Measurements from ENCODE around the gene ZNF20.

Gene ZNF20

DNA sequence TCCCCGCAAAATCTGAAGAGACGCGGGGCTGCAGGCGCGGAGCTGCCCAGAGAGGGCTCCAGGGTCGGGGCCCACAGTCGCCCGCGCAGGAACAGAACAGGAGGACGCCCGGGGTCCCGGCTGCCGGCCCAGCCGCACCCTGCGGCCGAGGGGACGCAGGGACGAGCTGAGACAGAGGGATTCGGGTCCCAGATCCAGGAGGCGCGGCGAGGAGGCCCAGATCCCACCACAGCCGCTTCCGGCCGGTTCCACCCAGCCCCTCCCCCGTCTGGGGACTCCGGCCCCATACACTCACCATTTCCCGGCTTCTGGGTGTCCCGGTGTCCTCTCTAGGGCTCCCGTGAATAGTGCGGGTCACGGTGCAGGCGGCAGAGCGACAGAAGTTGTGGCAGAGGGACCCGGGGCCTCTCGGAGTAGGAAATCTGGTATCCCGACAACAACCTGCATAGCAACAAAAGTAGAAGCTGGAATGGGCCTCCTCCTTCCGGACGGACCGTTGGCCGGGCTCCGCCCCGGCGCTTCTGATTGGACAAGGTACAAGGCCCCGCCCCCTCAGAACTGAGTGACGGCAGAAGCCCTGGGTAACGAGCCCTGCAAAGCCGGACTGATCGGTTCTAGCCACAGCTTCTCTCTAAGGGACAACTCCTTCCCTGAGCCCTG lies at the start of gene ZNF20:
Gene ZNF20, minus strand, starts transcription at position 466 of the 660 bp plus-strand sequence. Its CDS starts 168 bp downstream, at position 298.
- DNase-seq, result peak; percentile 95

DNA sequence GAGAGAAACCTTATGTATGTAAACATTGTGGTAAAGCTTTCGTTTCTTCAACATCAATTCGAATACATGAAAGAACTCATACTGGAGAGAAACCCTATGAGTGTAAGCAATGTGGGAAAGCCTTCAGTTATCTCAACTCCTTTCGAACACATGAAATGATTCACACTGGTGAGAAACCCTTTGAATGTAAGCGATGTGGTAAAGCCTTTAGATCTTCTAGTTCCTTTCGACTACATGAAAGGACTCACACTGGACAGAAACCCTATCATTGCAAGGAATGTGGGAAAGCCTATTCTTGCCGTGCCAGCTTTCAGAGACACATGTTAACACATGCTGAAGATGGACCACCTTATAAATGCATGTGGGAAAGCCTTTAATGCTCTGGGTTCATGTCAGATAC lies 47.5 kb upstream of the ZNF20 start:
- no peak for DNase-seq

DNA sequence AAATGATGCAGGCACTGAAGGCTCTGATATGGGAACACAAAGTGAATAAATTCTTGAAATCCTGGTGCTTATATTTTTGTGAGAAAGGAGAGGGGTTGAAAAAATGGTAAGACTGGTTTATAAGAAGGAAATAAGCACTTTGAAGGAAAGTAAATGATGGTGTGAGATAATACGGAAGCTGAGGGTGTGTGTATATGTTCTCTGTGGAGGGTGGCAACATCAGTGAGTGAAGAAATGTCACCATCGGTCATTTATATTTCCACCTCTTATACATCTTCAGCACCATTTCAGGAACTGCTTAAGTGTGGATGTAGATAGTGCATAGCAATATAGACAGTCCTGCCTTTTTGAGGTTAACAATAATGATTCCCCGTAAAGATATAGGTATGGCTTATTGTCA lies 40.2 kb upstream of the ZNF20 start:
- no peak for DNase-seq

DNA sequence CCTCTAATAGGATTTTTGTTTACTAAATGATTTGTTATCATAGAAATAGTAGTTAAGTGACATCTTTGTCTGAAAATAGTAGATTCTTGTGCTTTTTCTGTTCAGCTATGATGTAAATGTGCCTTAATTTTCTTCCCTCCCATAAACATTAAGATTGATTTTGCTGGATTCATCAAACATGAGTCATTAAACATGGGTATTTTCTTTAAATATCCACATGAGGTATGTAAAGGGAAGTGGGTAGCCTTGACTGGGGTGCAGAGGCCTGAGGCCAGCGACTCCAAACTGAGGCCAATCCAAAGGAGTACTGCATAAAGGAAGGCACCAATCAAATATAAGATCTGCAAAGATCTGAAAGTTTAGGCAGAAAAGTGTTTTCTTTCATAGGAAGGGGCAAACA lies 26.5 kb upstream of the ZNF20 start:
- DNase-seq, result no peak

DNA sequence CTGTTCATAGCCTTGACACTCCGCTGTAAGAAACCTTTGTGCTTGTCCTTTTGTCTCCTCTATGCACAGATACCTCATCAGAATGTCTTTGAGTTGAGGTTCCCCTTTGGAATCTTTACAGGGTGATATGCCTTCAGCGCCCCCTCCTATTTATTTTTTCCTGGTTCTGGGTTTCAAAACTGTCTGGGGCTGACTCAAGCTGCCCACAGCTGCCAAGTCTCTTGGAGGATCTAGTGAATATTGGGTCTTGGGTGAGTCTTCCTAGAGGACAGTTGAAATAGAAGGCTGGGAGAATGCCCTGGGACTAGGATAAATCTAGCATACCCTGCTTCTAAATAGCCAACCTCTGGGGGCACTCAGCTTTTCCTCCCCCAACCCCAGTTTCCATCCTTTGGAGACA lies 23.7 kb upstream of the ZNF20 start:
- no peak for DNase-seq

DNA sequence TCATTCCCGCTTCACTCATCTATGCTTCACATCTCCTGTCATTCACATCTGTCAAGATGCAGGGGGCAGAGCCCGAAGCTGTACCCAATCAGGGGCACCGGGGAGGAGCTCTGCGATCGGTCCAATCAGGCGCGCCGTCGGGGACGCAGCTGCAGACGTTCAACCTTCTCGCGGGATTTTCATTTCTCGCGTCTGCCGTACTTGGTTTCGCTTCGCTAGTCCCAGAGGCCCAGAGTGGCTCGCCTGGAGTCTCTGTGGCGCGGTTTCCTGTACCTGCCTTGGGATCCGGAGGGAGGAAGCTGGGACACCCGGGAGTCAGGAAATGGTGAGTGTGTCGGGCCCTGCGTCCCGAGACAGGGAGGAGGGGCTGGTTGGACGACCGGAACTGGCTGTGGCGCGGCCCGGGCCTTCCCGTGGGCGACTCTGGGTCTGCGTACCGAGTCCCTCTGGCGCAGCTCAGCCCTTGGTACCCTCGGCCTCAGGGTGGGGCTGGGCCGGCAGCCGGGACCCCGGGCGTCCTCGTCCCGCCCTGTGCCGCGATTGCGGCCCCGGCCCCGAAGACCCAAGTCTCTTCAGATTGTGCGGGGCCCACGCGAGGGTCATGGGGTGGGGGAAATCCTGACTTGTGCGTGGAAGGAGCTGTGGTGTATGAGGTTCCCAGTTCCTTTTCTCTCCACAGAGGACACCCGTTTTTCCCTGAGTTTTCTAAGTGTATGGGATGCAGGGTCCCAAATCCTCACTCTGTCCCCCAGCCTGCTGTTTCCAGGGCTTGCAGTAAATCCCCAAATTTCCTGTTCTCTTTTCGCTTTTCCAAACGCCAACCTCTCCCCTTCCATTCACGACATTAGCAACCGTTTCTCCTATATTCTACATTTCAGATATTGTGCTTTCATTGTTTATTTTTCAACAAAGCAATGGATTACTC lies 23.0 kb upstream of the ZNF20 start, which contains the start of gene ZNF136:
Gene ZNF136, plus strand, starts transcription at position 215 of the 925 bp plus-strand sequence. Its CDS starts 108 bp downstream, at position 323.
- peak; percentile 94 for DNase-seq

DNA sequence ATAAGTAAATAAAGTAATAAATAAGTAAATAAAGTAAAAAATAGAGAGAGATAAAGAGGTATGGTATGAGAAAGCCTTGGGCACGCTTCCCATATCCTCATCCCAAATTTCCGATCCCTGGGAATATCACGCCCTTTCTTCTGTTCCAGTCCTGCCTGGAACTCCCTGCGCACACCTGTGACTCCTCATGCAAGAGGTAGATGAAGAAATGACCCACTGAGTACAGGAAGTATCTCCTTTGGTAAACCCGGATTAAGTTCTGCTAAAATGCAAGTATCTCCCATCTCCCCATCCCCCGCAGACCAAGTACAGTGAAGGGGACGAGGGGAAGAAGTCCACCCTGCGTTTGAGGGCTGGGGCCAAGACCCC lies 22.3 kb upstream of the ZNF20 start:
- DNase-seq, result no peak

DNA sequence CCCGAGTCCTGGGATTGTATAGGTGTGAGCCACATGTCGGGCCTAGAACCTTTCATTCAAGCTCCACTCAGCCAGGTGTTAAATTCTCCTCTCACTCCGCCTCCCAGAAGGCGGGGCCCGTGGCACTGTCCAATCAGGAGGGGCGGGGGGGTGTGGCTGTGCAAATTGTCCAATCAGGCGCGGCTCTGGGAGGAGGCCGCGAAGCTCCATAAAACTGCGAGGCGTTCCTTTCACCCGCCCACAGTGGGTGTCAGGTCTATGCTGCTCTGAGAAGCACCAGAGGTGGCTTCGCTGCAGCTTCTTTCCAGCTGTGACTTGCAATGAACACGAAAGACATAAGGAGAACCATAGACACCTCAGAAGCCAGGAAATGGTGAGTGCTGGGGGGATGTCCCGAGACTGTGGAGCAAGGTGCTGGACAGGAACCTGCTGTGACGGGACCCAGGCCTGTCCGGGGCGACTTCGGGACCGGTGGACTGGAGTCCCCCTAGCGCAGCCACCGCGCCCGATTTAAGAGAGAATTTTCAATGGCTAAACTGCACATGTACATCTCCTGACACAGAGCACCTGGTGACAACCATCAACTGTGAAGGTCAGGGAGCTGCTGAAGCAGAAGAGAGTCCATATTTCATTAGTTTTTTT lies 19.7 kb upstream of the ZNF20 start:
- no peak for DNase-seq

DNA sequence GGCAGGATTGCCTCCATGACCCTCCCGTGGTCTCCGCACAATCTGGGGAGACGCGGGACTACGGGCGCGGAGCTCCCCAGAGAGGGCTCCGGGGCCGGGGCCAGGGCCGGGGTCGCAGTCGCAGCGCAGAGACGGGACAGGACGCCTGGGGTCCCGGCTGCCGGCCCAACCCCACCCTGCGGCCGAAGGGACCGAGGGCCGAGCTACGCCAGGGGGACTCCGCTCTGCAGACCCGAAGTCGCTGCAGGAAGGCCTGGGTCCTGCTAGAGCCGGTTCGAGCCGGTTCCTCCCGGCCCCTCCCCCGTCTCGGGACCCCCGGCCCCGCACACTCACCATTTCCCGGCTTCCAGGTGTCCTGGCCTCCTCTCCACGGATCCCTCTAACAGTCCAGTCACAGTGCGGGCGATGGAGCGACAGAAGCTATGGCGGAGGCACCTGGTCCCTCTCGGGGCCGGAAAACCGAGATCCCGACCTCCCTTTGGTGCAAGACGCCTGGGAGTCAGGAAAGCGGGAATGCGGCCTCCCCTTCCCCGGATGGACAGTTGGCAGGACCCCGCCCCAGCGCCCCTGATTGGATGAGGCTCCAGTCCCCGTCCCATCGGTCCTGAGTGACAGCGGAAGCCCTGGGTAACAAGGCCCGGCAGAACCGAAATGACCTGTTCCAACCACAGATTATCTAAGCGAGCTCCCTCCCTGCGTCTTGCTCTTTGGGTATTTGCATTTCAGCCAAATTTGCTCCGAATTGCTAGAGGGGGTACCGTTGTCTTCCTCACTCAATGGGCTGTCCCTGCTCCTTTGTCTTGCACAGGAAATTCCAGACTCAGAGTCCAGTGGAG lies 16.3 kb upstream of the ZNF20 start, which contains the start of gene ZNF625:
Gene ZNF625, minus strand, starts transcription at position 512 of the 836 bp plus-strand sequence. Its CDS starts 176 bp downstream, at position 336.
- DNase-seq, result peak; percentile 67

DNA sequence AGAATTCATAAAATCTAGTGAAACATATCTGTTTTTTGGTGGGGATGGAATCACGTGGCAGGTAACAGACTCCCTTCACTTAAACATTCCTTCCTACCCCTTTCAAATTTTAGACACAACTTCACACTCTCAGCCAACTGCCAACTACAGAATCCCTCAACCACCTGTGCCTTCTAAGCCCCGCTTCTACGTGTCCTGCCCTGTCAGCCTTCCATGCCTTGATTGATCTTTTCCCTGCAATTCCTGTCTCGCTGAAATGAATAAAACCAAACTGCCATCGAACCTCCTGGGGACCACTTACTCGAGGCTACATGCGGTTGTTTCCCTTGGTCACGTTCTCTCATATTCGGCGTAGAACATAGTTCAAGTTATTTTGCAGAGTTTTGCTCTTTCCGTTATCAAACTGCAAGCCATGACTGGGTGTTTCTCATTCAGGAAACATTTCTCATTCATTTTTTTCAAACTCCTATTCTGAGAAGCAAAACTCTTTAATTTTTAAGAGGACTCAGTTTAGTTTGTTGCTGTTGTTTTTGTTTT lies 15.2 kb upstream of the ZNF20 start:
- DNase-seq, result no peak

DNA sequence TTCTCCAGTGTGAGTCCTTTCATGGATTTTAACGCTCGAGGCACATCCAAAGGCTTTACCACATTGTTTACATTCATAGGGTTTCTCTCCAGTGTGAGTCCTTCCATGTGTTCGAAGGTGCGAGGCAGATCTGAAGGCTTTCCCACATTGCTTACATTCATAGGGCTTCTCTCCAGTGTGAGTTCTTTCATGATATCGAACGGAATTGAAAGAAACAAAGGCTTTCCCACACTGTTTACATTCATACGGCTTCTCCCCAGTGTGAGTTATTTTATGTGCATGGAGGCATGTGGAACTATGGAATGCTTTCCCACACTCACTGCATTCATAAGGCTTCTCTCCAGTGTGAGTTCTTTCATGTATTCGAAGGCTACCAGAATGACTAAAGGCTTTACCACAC lies 5.2 kb upstream of the ZNF20 start:
- DNase-seq, result no peak

DNA sequence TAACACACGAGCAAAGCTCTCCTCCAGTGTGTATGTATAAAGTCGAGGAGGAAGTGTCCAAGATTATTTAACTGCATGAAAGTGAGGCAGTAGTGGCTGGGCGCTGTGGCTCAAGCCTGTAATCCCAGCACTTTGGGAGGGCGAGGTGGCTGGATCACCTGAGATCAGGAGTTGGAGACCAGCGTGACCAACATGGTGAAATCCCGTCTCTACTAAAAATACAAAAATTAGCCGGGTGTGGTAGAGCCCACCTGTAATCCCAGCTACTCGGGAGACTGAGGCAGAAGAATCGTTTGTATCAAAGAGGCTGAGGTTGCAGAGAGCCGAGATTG lies 1.2 kb upstream of the ZNF20 start:
- DNase-seq, result no peak

DNA sequence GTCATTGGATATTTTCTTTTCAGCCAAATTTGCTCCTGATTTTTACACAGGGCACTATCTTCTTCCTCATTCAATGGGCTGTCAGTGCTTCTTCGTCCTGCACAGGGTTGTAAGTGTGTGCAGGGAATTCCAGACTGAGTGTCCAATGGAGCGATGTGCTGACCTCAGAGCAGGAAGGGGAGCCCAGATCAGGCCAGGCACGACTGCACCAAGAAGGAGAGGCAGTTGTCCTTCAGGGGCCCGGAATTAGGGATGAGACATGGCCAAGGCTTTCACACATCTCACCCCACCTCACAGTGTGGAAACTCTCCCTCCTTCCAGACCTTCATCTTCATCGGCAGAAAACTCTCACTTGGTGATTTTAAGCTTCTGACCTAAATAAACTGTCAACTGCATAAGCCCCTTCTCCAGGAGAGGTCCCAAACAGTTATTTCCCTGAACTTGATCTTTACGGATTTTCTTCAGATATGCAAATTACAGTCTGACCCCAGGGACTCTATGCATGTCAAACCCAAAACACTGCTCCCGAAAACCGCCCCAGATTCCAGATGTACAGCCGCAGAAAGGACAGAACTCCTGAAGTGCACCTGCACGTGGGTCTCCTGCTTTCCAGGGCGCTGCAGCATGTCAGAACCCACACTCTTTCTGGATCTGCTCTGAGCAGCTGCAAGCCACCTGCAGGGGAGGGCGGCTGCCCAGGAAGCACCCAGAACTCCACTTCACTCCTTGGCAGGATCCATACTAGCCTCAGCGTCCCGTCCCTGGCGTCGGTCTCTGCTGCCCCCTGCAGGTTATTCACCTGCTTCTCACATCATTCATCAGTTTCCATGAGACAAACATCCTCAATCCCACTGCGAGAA lies 625 bp upstream of the ZNF20 start:
- DNase-seq, result peak; percentile 93

DNA sequence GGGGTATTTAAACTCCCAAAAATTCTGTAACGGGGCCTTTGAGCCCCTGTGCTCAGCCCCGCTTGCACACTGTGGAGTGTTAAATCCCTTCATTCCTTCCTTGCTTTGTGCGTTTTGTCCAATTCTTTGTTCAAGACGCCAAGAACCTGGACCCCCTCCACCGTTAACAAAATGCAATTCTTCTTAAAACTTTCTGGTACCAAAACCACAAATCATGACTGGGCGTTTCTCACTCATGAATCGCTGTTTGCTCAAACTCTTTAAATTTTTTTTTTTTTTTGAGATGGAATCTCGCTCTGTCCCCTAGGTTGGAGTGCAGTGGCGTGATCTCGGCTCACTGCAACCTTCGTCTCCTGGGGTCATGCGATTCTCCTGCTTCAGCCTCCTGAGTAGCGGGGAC lies 881 bp downstream of the ZNF20 start:
- DNase-seq, result no peak

DNA sequence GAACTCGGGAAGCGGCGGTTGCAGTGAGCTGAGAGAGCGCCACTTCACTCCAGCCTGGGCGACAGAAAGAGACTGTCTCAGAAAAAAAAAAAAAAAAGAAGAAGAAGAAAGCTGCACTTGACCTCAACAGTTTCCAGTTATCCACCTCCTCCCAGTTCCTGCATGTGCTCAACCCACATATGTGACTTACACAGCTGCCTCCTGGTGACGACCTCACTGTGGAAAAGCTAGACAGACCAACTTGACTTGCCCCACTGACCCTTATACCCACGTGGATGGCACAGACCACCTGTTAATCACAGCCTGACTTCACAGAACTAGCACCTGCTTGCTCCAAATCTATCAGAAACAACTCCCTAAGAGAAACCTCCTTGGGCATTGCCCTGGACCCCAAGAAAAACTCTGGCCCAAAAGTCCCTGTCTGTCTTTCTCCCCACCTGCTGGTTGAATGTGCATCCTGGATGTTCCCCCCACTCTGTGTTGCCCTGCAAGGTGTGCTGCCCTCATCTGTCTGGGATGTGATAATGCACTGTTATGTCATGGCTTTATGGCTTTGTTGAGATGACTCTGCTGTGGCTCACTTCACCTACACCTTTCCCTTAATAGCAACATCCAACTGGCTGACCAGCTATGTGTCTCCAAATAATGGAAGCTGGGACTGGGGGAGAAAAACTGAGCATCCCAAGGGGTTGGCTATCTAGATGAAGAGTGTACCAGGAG lies 2.8 kb downstream of the ZNF20 start:
- peak; percentile 43 for DNase-seq

DNA sequence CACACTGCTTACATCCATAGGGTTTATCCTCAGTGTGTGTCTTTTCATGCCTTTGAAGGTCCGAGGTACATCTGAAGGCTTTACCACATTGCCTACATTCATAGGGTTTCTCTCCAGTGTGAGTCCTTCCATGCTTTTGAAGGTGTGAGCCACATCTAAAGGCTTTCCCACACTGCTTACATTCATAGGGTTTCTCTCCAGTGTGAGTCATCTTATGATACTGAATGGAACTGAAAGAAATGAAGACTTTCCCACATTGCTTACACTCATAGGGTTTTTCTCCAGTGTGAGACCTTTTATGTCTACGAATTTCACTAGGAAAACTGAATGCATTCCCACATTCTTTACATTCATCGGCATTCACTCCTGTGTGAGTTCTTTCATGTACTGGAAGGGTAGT lies 7.1 kb downstream of the ZNF20 start:
- no peak for DNase-seq

DNA sequence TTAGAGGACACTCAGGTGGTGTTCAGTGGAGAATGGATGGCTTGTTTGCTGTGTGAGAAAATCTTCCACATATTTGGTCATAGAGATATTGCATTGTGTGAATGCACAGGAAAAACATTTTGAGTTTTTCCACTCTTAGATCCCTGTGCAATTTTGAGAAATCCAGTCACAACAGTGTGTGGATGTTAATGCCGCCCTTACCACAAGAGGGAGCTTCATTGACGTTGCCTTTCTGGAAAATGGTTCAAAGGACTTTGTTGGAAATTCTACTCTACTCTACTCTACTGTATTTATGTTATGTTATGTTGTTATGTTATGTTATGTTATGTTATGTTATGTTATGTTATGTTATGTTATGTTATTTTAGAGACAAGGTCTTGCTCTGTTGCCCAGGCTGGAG lies 13.4 kb downstream of the ZNF20 start:
- no peak for DNase-seq

DNA sequence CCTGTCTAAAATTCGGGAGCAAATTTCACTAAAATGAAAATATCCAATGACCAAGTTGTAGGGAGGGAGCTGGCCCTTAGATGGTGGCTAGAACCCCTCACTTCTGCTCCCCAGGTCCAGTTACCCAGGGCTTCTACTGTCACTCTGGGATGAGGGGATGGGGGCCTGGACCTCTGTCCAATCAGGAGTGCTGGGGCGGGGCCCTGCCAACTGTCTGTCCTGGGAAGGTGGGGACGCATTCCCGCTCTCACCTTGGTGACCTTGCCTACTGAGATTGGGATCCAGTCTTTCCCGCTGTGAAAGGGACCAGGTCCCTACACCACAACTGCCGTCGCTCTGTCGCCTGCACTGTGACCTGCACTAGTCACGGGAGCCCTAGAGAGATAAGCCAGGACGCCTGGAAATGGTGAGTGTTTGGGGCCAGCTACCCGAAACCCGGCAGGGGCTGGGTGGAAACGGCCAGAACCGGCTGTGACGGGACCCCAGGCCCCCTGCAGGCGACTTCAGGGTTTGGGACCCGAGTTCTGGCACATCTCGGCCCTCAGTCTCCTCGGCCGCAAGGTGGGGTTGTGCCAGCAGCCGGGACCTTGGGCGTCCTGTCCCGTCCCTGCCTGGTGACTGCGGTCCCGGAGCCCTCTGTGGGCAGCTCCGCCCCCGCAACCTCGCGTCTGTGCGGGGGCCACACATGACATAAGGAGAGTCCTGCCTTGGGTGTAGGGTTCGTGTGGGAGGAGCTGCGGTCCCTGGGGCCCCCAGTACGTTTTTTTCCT lies 22.8 kb downstream of the ZNF20 start:
- no peak for DNase-seq

DNA sequence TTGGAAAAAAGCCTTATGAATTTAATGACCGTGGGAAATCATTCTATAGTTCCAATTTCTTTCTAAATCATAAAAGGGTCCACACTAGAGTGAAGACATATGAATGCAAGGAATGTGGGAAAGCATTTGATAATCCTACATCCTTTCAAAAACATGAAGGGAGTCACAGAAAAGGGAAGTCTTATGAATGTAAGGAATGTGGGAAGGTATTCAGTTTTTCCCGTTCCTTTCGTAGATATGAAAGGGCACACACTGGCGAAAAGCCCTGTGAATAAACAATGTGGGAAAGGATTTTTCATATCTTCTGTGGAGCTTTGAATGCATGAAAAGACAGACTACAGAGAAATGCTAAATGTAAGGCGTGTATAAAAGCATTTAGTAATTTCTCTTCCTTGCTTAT lies 27.0 kb downstream of the ZNF20 start:
- no peak for DNase-seq

DNA sequence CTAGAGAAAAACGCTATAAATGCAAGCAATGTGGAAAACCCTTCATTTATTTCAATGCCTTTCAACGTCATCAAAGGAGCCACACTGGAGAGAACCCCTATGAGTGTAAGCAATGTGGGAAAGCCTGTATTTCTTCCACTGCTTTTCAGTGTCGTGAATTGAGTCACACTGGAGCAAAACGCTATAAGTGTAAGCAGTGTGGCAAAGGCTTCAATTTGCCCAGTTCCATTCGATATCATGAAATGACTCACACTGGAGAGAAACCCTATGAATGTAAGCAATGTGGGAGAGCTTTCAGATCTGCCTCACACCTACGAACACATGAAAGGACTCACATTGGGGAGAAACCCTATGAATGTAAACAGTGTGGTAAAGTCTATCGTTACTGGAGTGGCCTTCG lies 27.4 kb downstream of the ZNF20 start:
- DNase-seq, result no peak
